HG03139 (cell line): ENCODE measurements around the gene NME3.

ENCODE experiments used
- ATAC-seq: cut with Tn5 transposase; IDR thresholded peaks from one replicate; pipeline ENCODE4 v1.9.1; 2021; ENCODE audit not compliant: unreplicated experiment

NME3 gene

DNA sequence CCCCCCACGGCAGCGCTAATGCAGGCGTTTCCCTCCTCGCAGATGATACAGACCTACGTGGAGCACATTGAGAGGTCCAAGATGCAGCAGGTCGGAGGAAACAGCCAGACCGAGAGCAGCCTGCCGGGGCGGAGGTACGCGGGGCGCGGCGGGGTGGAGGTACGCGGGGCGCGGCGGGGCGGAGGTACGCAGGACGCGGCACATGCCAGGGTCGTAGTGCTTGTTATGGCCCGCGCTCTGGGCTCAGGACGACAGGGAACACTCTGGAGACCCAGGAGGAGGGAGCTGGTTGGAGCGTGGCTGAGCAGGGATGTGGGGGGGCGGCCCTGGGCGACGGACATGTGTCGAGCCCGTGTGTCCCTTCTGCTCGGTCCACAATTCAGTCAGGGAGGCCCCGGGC, 41.9 kb downstream of the NME3 start:
- no peak for ATAC-seq

DNA sequence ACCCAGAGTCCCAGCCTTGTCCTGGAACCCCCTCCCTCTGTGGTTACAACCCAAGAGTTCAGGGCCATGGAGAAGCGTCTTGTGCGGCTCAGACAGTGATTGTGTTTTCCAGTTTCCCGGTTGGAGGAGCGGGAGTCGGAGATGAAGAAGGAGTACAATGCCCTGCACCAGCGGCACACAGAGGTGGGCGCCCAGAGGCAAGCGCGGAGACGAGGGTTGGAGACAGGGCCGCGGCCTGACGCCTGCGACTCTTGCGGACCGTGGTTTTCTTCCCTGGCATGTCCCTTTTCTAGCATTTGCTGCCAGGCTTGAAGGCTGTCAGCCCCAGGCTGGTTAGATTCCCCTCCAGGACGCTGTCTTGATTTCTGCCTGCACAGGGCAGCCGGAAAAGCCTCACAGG, 42.3 kb downstream of the NME3 start:
- no peak for ATAC-seq

- no peak for ATAC-seq
Observed at GRCh38 chr16:1727651-1728624, 43.4 kb downstream of the NME3 start.

DNA sequence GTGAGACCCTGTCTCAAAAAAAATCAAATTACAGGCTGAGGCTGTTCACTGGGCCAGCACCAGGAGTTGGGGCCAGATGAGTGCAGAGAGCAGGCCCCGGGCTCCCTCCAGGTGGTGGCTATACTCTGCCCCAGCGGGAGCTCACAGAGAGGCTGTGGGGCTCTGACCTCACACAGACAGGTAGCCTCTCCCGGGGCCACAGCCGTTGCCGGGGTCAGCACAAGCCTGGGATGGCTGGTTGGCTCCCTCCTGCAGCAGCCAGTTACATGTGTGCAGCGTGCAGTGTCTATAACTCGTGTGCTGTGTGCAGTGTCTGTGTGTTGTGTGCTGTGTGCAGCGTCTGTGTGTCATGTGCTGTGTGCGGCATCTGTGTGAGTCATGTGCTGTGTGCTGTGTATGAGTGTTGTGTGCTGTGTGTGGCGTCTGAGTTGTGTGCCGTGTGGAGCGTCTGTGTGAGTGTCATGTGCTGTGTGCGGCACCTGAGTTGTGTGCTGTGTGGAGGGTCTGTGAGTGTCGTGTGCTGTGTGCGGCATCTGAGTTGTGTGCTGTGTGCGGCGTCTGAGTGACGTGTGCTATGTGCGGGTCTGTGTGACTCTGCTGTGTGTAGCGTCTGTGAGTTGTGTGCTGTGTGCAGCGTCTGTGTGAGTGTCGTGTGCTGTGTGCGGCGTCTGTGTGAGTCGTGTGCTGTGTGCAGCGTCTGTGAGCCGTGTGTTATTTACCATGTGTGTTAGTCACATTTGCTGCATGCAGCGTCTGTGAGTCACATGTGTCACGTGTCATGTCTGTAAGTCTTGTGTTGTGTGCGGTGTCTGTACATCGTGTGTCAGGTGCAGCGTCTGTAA, 44.5 kb downstream of the NME3 start:
- ATAC-seq = no peak

DNA sequence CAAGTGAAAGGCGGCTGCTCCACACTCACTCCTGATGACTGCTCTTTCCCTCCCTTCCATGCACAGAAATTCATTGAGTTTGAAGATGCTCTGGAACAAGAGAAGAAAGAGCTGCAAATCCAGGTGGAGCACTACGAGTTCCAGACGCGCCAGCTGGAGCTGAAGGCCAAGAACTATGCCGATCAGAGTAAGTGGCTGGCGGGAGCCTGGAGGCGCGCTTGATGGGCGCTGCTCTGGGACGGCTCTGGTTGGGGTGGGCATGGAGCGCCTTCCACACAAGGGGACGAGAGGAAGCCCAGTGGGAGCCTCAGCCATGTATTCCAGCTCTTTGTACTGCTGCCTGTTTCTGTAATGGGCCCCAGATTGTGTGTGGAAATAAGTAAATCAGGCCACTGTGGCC, 46.9 kb downstream of the NME3 start:
- no peak for ATAC-seq

DNA sequence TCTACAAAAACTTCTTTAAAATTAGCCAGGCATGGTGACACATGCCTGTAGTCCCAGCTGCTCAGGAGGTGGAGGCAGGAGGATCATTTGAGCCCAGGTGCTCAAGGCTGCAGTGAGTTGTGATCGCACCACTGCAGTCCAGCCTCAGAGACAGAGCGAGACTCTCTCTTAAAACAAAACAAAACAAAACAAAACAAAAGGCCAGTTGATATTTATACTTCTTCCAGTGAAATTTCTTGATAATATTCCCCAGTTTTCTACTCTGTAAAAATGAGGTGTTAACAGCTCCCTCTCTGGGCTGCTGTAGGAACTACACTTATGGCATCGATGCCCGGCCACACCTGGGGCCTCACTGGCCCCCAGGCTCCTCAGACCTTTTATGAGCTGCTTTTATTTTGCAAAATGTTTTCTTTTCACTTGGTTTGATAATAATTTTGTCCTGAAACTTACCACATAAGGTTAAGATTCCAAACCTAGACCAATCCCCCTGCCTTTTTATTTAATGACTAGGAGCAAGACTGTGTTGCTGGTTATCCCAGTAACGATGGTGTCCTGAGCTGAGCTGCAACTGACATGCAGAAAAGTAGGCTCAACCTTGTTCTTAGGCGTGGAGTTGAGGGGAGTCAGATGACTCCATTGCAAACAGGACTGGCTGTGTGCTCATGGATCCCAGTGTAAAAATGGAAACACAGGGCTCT, 47.7 kb downstream of the NME3 start:
- ATAC-seq = no peak

DNA sequence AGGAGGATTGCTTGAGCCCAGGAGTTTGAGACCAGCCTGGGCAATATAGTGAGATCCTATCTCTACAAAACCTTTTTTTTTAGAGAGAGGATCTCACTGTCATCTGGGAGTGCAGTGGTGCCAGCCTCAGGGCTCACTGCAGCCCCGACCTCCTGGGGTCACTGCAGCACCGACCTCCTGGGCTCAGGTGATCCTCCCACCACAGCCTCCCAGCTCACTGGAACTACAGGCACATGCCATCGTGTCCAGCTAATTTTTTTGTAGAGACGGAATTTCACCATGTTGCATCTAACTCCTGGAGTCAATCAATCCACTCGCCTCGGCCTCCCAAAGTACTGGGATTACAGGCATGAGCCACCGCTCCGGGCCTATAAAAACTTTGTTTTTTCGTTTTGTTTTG, 50.0 kb downstream of the NME3 start:
- no peak for ATAC-seq
